WTC11 (cell line): ENCODE measurements around the gene TRABD2A. TPM values are rescaled to one million over a fixed set of nuclear protein-coding genes. Genes with fewer than 3 reads are reported as not detected.

Source experiments
- ATAC-seq: fragments of 200-7000 bp; cut with Tn5 transposase; 2 replicates; pipeline ENCODE4 v1.10.0; 2021; ENCODE audit warnings: mild to moderate bottlenecking, moderate library complexity
- CTCF ChIA-PET: fragments of 300-600 bp; sonication (Branson Sonifier 250); formaldehyde crosslinking; loops from one replicate; lab custom pipeline; 2021; ENCODE audit warnings: antibody characterized with exemption; lab: Charles Lee
- POLR2A ChIA-PET: fragments of 350-600 bp; sonication (Branson Sonifier 250); formaldehyde crosslinking; loops from one replicate; lab custom pipeline; 2021; ENCODE audit warnings: antibody characterized with exemption; lab: Charles Lee
- DNase-seq: peaks from one replicate; pipeline ENCODE4 v3.0.0; 2021; ENCODE audit warnings: low spot score
- H3K27ac Mint-ChIP-seq: 2 replicates; pipeline ENCODE4 v1.8.0; 2021; ENCODE audit warnings: mixed read lengths
- H3K27me3 Mint-ChIP-seq: 2 replicates; pipeline ENCODE4 v1.8.0; 2021; ENCODE audit warnings: low read depth, mild to moderate bottlenecking, moderate library complexity, mixed read lengths
- H3K36me3 Mint-ChIP-seq: 2 replicates; pipeline ENCODE4 v1.8.0; 2021; ENCODE audit warnings: mixed read lengths
- H3K4me1 Mint-ChIP-seq: 2 replicates; pipeline ENCODE4 v1.8.0; 2022; ENCODE audit warnings: mixed read lengths
- H3K4me3 Mint-ChIP-seq: 2 replicates; pipeline ENCODE4 v1.8.0; 2021; ENCODE audit warnings: mild to moderate bottlenecking, moderate library complexity, mixed read lengths
- H3K9me3 Mint-ChIP-seq: 2 replicates; pipeline ENCODE4 v1.8.0; 2021; ENCODE audit warnings: mixed read lengths
- ERG ChIP-seq: fragments of 250-450 bp; sonication (Bioruptor Pico); IDR thresholded peaks from 2 replicates; pipeline ENCODE4 v1.8.0; 2021; ENCODE audit warnings: mild to moderate bottlenecking
- FOXP1 ChIP-seq: sonication (generic); formaldehyde crosslinking; IDR thresholded peaks from 2 replicates; pipeline ENCODE4 v1.8.0; 2022; ENCODE audit warnings: missing genetic modification reagents, mild to moderate bottlenecking, moderate library complexity, borderline replicate concordance
- FOXP4 ChIP-seq: sonication (generic); formaldehyde crosslinking; IDR thresholded peaks from 2 replicates; pipeline ENCODE4 v1.8.0; 2022; ENCODE audit warnings: mild to moderate bottlenecking, missing genetic modification reagents
- GRHL2 ChIP-seq: fragments of 250-450 bp; sonication (Bioruptor Pico); IDR thresholded peaks from 2 replicates; pipeline ENCODE4 v1.8.0; 2022; ENCODE audit warnings: mild to moderate bottlenecking, moderate library complexity; ENCODE audit not compliant: insufficient replicate concordance, severe bottlenecking
- IRF2 ChIP-seq: sonication (generic); formaldehyde crosslinking; IDR thresholded peaks from 2 replicates; pipeline ENCODE4 v1.8.0; 2022; ENCODE audit warnings: low read depth, missing genetic modification reagents, borderline replicate concordance
- MAX ChIP-seq: sonication (generic); formaldehyde crosslinking; IDR thresholded peaks from 2 replicates; pipeline ENCODE4 v1.8.0; 2022; ENCODE audit warnings: mild to moderate bottlenecking, missing genetic modification reagents
- MXD4 ChIP-seq: fragments of 250-450 bp; sonication (Bioruptor Pico); IDR thresholded peaks from 2 replicates; pipeline ENCODE4 v1.8.0; 2021; ENCODE audit warnings: mild to moderate bottlenecking, moderate library complexity, borderline replicate concordance
- MYBL2 ChIP-seq: sonication (generic); formaldehyde crosslinking; IDR thresholded peaks from 2 replicates; pipeline ENCODE4 v1.8.1; 2023; ENCODE audit warnings: mild to moderate bottlenecking, moderate library complexity, missing genetic modification reagents
- PREB ChIP-seq: sonication (generic); formaldehyde crosslinking; IDR thresholded peaks from 2 replicates; pipeline ENCODE4 v1.8.1; 2022; ENCODE audit warnings: mild to moderate bottlenecking, missing genetic modification reagents, moderate library complexity, borderline replicate concordance
- RORB ChIP-seq: fragments of 250-450 bp; sonication (Bioruptor Pico); IDR thresholded peaks from 2 replicates; pipeline ENCODE4 v1.9.0; 2021; ENCODE audit warnings: mild to moderate bottlenecking
- USF2 ChIP-seq: sonication (generic); formaldehyde crosslinking; IDR thresholded peaks from 2 replicates; pipeline ENCODE4 v1.8.1; 2023; ENCODE audit warnings: mild to moderate bottlenecking, missing genetic modification reagents, moderate library complexity
- ZBTB21 ChIP-seq: sonication (generic); formaldehyde crosslinking; IDR thresholded peaks from 2 replicates; pipeline ENCODE4 v1.8.1; 2023; ENCODE audit warnings: mild to moderate bottlenecking, missing genetic modification reagents, borderline replicate concordance
- ZNF138 ChIP-seq: sonication (generic); formaldehyde crosslinking; conservative IDR thresholded peaks from 2 replicates; pipeline ENCODE4 v1.8.1; 2022; ENCODE audit warnings: mild to moderate bottlenecking, moderate library complexity, missing genetic modification reagents
- ZNF219 ChIP-seq: sonication (generic); formaldehyde crosslinking; IDR thresholded peaks from 2 replicates; pipeline ENCODE4 v1.8.0; 2023; ENCODE audit warnings: missing genetic modification reagents, mild to moderate bottlenecking, borderline replicate concordance
- ZNF396 ChIP-seq: fragments of 250-450 bp; sonication (Bioruptor Pico); IDR thresholded peaks from 2 replicates; pipeline ENCODE4 v1.8.0; 2021; ENCODE audit warnings: mild to moderate bottlenecking, moderate library complexity, borderline replicate concordance
- ZNF512 ChIP-seq: sonication (generic); formaldehyde crosslinking; IDR thresholded peaks from 2 replicates; pipeline ENCODE4 v1.8.1; 2022; ENCODE audit warnings: missing genetic modification reagents, borderline replicate concordance
- ZNF671 ChIP-seq: fragments of 250-450 bp; sonication (Bioruptor Pico); IDR thresholded peaks from 2 replicates; pipeline ENCODE4 v1.8.0; 2021; ENCODE audit warnings: mild to moderate bottlenecking
- total RNA-seq: library from RNA; stranded (reverse); gene quantifications from 3 replicates; pipeline ENCODE4 v1.2.3, GENCODE V29; 2021

Gene TRABD2A
- total RNA-seq, 1 experiment from 2014 or later, result 12.1 TPM

GRCh38 chr2:84830758-84831500 is 50.0 kb downstream of the TRABD2A start:
- H3K4me3 Mint-ChIP-seq, result no peak overlapping the region
- no peak for TF ChIP-seq ZNF219 (CRISPR knock-in tag)
- no peak for TF ChIP-seq MYBL2 (CRISPR knock-in tag)
- TF ChIP-seq FOXP4 (CRISPR knock-in tag), result no peak
- TF ChIP-seq IRF2 (CRISPR knock-in tag), result no peak
- TF ChIP-seq RORB, result no peak
- TF ChIP-seq ZNF512, result no peak
- TF ChIP-seq PREB (CRISPR knock-in tag), result no peak
- no peak for TF ChIP-seq ZBTB21 (CRISPR knock-in tag)
- no peak for TF ChIP-seq ERG (CRISPR knock-in tag)
- TF ChIP-seq ZNF138 (CRISPR knock-in tag), result no peak
- TF ChIP-seq USF2 (CRISPR knock-in tag), result no peak
- no peak for TF ChIP-seq FOXP1
- TF ChIP-seq MXD4 (CRISPR knock-in tag), result no peak
- TF ChIP-seq GRHL2 (CRISPR knock-in tag), result no peak
- no peak for TF ChIP-seq ZNF671 (CRISPR knock-in tag)
- ChIA-PET POLR2A (no interaction called here), CTCF (interaction anchor here (1.2 to 4.7 kb wide), 3 partner anchors 27 to 95 kb away, joined by 4 to 27 read pairs (median 8); partner anchors contain the start of gene TRABD2A)
- no peaks in the 10 kb centered on the region for H3K27me3 Mint-ChIP-seq
- H3K36me3 Mint-ChIP-seq, result peaks cover 4% of the 10 kb centered on the region
- H3K9me3 Mint-ChIP-seq, result peaks cover 7% of the 10 kb centered on the region
- ATAC-seq (peak; percentile 45), DNase-seq (peak; percentile 34)
- H3K4me1 Mint-ChIP-seq, result peaks cover 22% of the 10 kb centered on the region
- H3K27ac Mint-ChIP-seq, result no peak overlapping the region

- POLR2A ChIA-PET, result no interaction called here
- CTCF ChIA-PET, result interaction anchor here (1.1 to 4.7 kb wide), 4 partner anchors 28 to 95 kb away, joined by 3 to 27 read pairs (median 6); partner anchors contain the start of gene TRABD2A
- H3K36me3 Mint-ChIP-seq, result no peaks in the 10 kb centered on the region
- DNase-seq, result peak; percentile 34
- H3K9me3 Mint-ChIP-seq, result 0 out of 2 replicates have a peak, but pooled peaks cover 3% of the 10 kb centered on the region
- peaks cover 22% of the 10 kb centered on the region for H3K4me1 Mint-ChIP-seq
- TF ChIP-seq ZNF396 (CRISPR knock-in tag), result no peak
- TF ChIP-seq MAX (CRISPR knock-in tag), result no peak
- TF ChIP-seq, all 79 proteins: peak for 0
- H3K27me3 Mint-ChIP-seq, result no peaks in the 10 kb centered on the region
- H3K27ac Mint-ChIP-seq, result no peak overlapping the region
- no peak overlapping the region for H3K4me3 Mint-ChIP-seq
- peak; percentile 66 for ATAC-seq
These were observed 50.8 kb downstream of the TRABD2A start for GRCh38 chr2:84830095-84830494.
